IMR-90 (cell line): Measurements from ENCODE around the gene RRP1. TPM values are rescaled to one million over a fixed set of nuclear protein-coding genes. Genes with fewer than 3 reads are reported as not detected.

Source experiments
- ATAC-seq: fragments of 200-7000 bp; cut with Tn5 transposase; 2 replicates; pipeline ENCODE4 v1.9.1; 2020; ENCODE audit warnings: low read depth, mild to moderate bottlenecking, moderate library complexity
- BruUV-seq: library from RNA; stranded (reverse); fragments of 400-500 nt; replicated peaks from 2 replicates; lab custom pipeline; 2021; lab: Mats Ljungman, UMichigan
- CTCF ChIA-PET: fragments of 300-600 bp; formaldehyde crosslinking; extraction: SDS; loops from one replicate; lab custom pipeline; 2021; ENCODE audit warnings: antibody characterized with exemption; lab: Yijun Ruan, JAX
- POLR2A ChIA-PET: fragments of 300-600 bp; sonication (Branson Sonifier 250); formaldehyde crosslinking; loops from one replicate; lab custom pipeline; 2022; ENCODE audit warnings: antibody characterized with exemption; ENCODE audit not compliant: unreplicated experiment; lab: Charles Lee
- DNase-seq: peaks from one replicate; pipeline ENCODE4 v3.0.0; 2013
- H2AFZ ChIP-seq: replicated peaks from 2 replicates; pipeline ENCODE3; 2013; ENCODE audit warnings: low read length, mild to moderate bottlenecking; ENCODE audit not compliant: poor library complexity
- H2AK5ac ChIP-seq: 2 replicates; pipeline ENCODE4 v1.6.1; 2013; ENCODE audit warnings: low read depth, low read length, inconsistent platforms
- H2AK9ac ChIP-seq: replicated peaks from 2 replicates; pipeline ENCODE3; 2013; ENCODE audit warnings: mild to moderate bottlenecking, low read depth, low read length, moderate library complexity; ENCODE audit not compliant: poor library complexity
- H2BK120ac ChIP-seq: 2 replicates; pipeline ENCODE4 v1.6.1; 2013; ENCODE audit warnings: low read depth, low read length, inconsistent platforms
- H2BK15ac ChIP-seq: 3 replicates; pipeline ENCODE4 v1.6.1; 2013; ENCODE audit warnings: low read depth, low read length, inconsistent platforms
- H2BK20ac ChIP-seq: 2 replicates; pipeline ENCODE4 v1.6.1; 2013; ENCODE audit warnings: low read depth, mild to moderate bottlenecking, inconsistent platforms, low read length, moderate library complexity
- H2BK5ac ChIP-seq: 2 replicates; pipeline ENCODE4 v1.6.1; 2013; ENCODE audit warnings: mild to moderate bottlenecking, low read depth, low read length, inconsistent platforms; ENCODE audit not compliant: poor library complexity, severe bottlenecking
- H3K14ac ChIP-seq: replicated peaks from 2 replicates; pipeline ENCODE4 v1.6.1; 2013; ENCODE audit warnings: low read depth, low read length, inconsistent platforms
- H3K18ac ChIP-seq: 2 replicates; pipeline ENCODE4 v1.6.1; 2013; ENCODE audit warnings: low read depth, low read length, control low read depth
- H3K23ac ChIP-seq: 2 replicates; pipeline ENCODE4 v1.6.1; 2013; ENCODE audit warnings: low read depth, low read length, inconsistent platforms
- H3K27ac ChIP-seq: 2 replicates; pipeline ENCODE4 v1.5.1; 2013; ENCODE audit warnings: mild to moderate bottlenecking, control low read depth, low read length; ENCODE audit not compliant: insufficient read depth
- H3K27me3 ChIP-seq: 2 replicates; pipeline ENCODE4 v1.6.1; 2013; ENCODE audit warnings: low read length; ENCODE audit not compliant: control insufficient read depth, insufficient read depth
- H3K36me3 ChIP-seq: 2 replicates; pipeline ENCODE4 v1.6.1; 2013; ENCODE audit warnings: low read length, mixed read lengths; ENCODE audit not compliant: control insufficient read depth, insufficient read depth
- H3K4ac ChIP-seq: 2 replicates; pipeline ENCODE4 v1.6.1; 2013; ENCODE audit warnings: low read depth, low read length, inconsistent platforms
- H3K4me1 ChIP-seq: 2 replicates; pipeline ENCODE4 v1.6.1; 2013; ENCODE audit warnings: low read length, mixed read lengths; ENCODE audit not compliant: control insufficient read depth, insufficient read depth
- H3K4me2 ChIP-seq: 2 replicates; pipeline ENCODE4 v1.6.1; 2013; ENCODE audit warnings: low read depth, mild to moderate bottlenecking, control low read depth, low read length, moderate library complexity
- H3K4me3 ChIP-seq: 2 replicates; pipeline ENCODE4 v1.5.1; 2013; ENCODE audit warnings: low read depth, mild to moderate bottlenecking, control low read depth, low read length, moderate library complexity; ENCODE audit not compliant: insufficient read depth
- H3K56ac ChIP-seq: 2 replicates; pipeline ENCODE4 v1.6.1; 2013; ENCODE audit warnings: low read length, inconsistent platforms; ENCODE audit not compliant: insufficient read depth; ENCODE audit errors: extremely low read depth
- H3K79me1 ChIP-seq, 2 experiments: 2 replicates each; pipeline ENCODE4 v1.6.1; 2013; ENCODE audit warnings: low read length in 2 of 2, inconsistent platforms in 1 of 2, low read depth in 1 of 2
- H3K9ac ChIP-seq: 2 replicates; pipeline ENCODE4 v1.6.1; 2013; ENCODE audit warnings: low read depth, low read length, control low read depth
- H3K9me1 ChIP-seq: 2 replicates; pipeline ENCODE4 v1.6.1; 2013; ENCODE audit warnings: low read length, inconsistent platforms; ENCODE audit not compliant: insufficient read depth
- H3K9me3 ChIP-seq: 2 replicates; pipeline ENCODE4 v1.6.1; 2013; ENCODE audit warnings: low read length; ENCODE audit not compliant: control insufficient read depth, insufficient read depth
- H4K20me1 ChIP-seq: 2 replicates; pipeline ENCODE4 v1.6.1; 2013; ENCODE audit warnings: low read length, inconsistent platforms; ENCODE audit not compliant: insufficient read depth
- H4K5ac ChIP-seq: 2 replicates; pipeline ENCODE4 v1.6.1; 2013; ENCODE audit warnings: mild to moderate bottlenecking, low read depth, low read length, control low read depth
- H4K8ac ChIP-seq, 2 experiments: 2 replicates each; pipeline ENCODE4 v1.6.1; 2013; ENCODE audit warnings: low read depth in 2 of 2, low read length in 2 of 2, control low read depth in 1 of 2, inconsistent platforms in 1 of 2
- H4K91ac ChIP-seq: 2 replicates; pipeline ENCODE4 v1.6.1; 2013; ENCODE audit warnings: low read depth, low read length, inconsistent platforms; ENCODE audit not compliant: insufficient read depth
- CEBPB ChIP-seq: IDR thresholded peaks from 2 replicates; pipeline ENCODE4 v1.6.1; 2012; ENCODE audit warnings: low read depth, low read length, improper control_type of control experiment
- CHD1 ChIP-seq: IDR thresholded peaks from 2 replicates; pipeline ENCODE4 v1.6.1; 2012; ENCODE audit warnings: low read depth, low read length, improper control_type of control experiment
- MAFK ChIP-seq: IDR thresholded peaks from 2 replicates; pipeline ENCODE4 v1.6.1; 2012; ENCODE audit warnings: low read depth, low read length, improper control_type of control experiment
- RFX5 ChIP-seq: IDR thresholded peaks from 2 replicates; pipeline ENCODE4 v1.8.0; 2012; ENCODE audit warnings: low read depth, mild to moderate bottlenecking, low read length, moderate library complexity
- SMC3 ChIP-seq: fragments of 150-350 bp; IDR thresholded peaks from 2 replicates; pipeline ENCODE4 v1.6.1; 2016; ENCODE audit warnings: low read depth, mild to moderate bottlenecking, antibody characterized with exemption, low read length, moderate library complexity
- WGBS, 2 experiments: methylation state at CpG; one replicate each; pipeline versions ENCODE4 v1.1.5 to v1.1.7; 2013; ENCODE audit warnings: missing lambda C conversion rate in 2 of 2; ENCODE audit not compliant: insufficient read length in 1 of 2; ENCODE audit errors: extremely low coverage in 2 of 2; 5-methylcytosine and 5-hydroxymethylcytosine counted together
- dilution Hi-C: fragments of 300-500 bp; cut with HindIII; formaldehyde crosslinking; loops from one replicate; pipeline ENCODE4 v1.14.3; 2018; ENCODE audit warnings: low sequenced_read_pairs; ENCODE audit not compliant: unreplicated experiment
- in situ Hi-C: fragments of 300-500 bp; cut with MboI; formaldehyde crosslinking; loops from 3 replicates; pipeline ENCODE4 v1.14.3; 2019; ENCODE audit warnings: low sequenced_read_pairs, inconsistent platforms, mixed read lengths
- intact Hi-C: fragments of 100-400 bp; cut with micrococcal nuclease; formaldehyde crosslinking; loops from 2 replicates; pipeline ENCODE4 v1.10.0; 2022
- polyA plus RNA-seq, 3 experiments: library from polyadenylated mRNA; depleted of rRNA; stranded (reverse); fragments of >200 nt; gene quantifications; 2 replicates each; pipeline ENCODE4 v1.2.3, GENCODE V29; 2012; ENCODE audit warnings: low replicate concordance in 1 of 3
- total RNA-seq: library from RNA; depleted of rRNA; stranded (reverse); fragments of >200 nt; gene quantifications from 2 replicates; pipeline ENCODE4 v1.2.3, GENCODE V29; 2012
- TF ChIP-seq, protein P1 (sequence below): conservative IDR thresholded peaks from 2 replicates; pipeline ENCODE4 v1.5.1; 2012; ENCODE audit warnings: mild to moderate bottlenecking, low read depth, low read length, improper control_type of control experiment

RRP1 gene
- total and polyA plus RNA-seq, 2 of the 4 experiments (the other 2 are of a cell fraction), result 20.2 to 23.3 TPM

DNA sequence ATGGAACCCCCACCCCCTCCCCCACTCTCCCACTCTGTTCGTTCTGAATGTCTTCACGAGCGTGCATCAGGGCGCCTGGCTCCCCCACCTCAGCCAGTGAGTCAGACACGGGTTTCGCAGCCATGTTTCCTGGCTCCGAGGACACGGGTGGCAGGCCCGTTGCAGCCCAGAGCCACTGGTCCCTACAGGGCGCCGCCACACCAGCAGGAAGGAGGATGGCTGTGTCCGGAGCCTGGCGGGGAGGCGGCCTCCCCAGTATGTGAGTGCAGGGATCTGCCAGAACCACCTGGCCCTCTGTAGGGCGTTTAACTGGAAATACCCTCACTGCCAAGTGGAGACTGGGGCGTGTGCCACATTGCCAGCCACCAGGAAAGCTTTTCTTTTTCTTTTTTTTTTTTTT is 31.8 kb upstream of the RRP1 start (continued):
- TF ChIP-seq, protein P1, sequence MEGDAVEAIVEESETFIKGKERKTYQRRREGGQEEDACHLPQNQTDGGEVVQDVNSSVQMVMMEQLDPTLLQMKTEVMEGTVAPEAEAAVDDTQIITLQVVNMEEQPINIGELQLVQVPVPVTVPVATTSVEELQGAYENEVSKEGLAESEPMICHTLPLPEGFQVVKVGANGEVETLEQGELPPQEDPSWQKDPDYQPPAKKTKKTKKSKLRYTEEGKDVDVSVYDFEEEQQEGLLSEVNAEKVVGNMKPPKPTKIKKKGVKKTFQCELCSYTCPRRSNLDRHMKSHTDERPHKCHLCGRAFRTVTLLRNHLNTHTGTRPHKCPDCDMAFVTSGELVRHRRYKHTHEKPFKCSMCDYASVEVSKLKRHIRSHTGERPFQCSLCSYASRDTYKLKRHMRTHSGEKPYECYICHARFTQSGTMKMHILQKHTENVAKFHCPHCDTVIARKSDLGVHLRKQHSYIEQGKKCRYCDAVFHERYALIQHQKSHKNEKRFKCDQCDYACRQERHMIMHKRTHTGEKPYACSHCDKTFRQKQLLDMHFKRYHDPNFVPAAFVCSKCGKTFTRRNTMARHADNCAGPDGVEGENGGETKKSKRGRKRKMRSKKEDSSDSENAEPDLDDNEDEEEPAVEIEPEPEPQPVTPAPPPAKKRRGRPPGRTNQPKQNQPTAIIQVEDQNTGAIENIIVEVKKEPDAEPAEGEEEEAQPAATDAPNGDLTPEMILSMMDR, result no peak
- TF ChIP-seq MAFK, result no peak

DNA sequence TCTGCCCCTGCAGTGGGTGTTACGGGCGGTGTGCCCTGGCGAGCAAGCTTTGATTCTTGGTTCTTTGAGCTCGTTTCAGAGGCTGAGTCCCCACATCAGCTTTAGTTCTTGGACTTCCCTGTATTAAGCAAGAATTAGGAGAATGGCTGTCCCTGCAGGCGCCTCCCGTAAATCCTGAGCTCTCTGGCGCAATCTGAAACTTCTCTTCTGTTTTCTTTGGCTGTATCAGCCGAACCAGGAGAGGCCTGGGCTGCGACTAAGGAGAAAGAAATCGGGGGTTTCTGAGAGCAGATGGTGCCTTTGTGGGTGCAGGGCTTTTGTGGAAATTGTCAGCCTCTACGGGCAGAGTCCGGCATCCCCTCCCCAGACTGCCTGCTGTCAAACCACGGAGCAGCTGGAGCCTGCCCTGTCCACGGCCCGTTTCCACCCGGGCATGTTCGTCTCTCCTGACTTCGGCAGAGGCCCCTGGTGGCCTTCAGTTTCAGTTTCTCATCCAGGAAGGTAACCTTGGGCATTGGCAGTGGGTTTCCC is 31.2 kb upstream of the RRP1 start:
- H3K9me3 ChIP-seq, result peaks cover 3% of the 10 kb centered on the region; the same call in 1 of the 2 replicates
- no peak for TF ChIP-seq SMC3
- no peak for TF ChIP-seq MAFK
- no peak for TF ChIP-seq CHD1
- peak; percentile 74 for TF ChIP-seq CEBPB
- TF ChIP-seq RFX5, result no peak
- TF ChIP-seq, protein P1, result no peak
- in situ Hi-C loops (no loop called here), intact Hi-C loops (no loop called here), dilution Hi-C loops (no loop called here)
- no peaks in the 10 kb centered on the region for H3K27me3 ChIP-seq
- H2AK9ac ChIP-seq, result no peak overlapping the region
- no peak overlapping the region for H2AFZ ChIP-seq
- H3K4ac ChIP-seq, result no peak overlapping the region
- H3K14ac ChIP-seq, result no peak overlapping the region
- DNase-seq (peak; percentile 70), ATAC-seq (peak; percentile 69)
- H4K8ac ChIP-seq, result no peak overlapping the region
- no peak overlapping the region for H4K91ac ChIP-seq
- BruUV-seq, result TSS peak; percentile 29
- H3K36me3 ChIP-seq, result peaks cover 80% of the 10 kb centered on the region
- no peak overlapping the region for H2AK5ac ChIP-seq
- no peak overlapping the region for H2BK15ac ChIP-seq
- no peak overlapping the region for H3K4me3 ChIP-seq
- H3K79me1 ChIP-seq, result peaks cover 5 to 11% of the 10 kb centered on the region in 2 experiments; a peak in 2 of 4 replicates
- no peak overlapping the region for H3K23ac ChIP-seq
- H2BK20ac ChIP-seq, result no peak overlapping the region
- no peak overlapping the region for H2BK5ac ChIP-seq
- no peak overlapping the region for H3K18ac ChIP-seq
- H4K20me1 ChIP-seq, result peaks cover 4% of the 10 kb centered on the region; the same call in 1 of the 2 replicates
- H3K27ac ChIP-seq, result peak overlapping the region; percentile 28; the same call in 1 of the 2 replicates
- no peak overlapping the region for H2BK120ac ChIP-seq
- no peak overlapping the region for H3K56ac ChIP-seq
- WGBS, 2 experiments, result 84% methylated on average over 5 of the region's 18 CpGs; no CpG with 5 or more reads in 1 of the 2 experiments
- CTCF ChIA-PET, result no interaction called here
- H4K5ac ChIP-seq, result no peak overlapping the region
- POLR2A ChIA-PET, result no interaction called here
- H3K4me1 ChIP-seq, result peaks cover 6% of the 10 kb centered on the region; the same call in 1 of the 2 replicates
- no peak overlapping the region; the same call in 1 of the 2 replicates for H3K9ac ChIP-seq
- H3K4me2 ChIP-seq, result no peak overlapping the region
- peaks cover 2% of the 10 kb centered on the region; the same call in 1 of the 2 replicates for H3K9me1 ChIP-seq
